GM19324 (cell line): ENCODE results near the gene SLIT2.

Experiments
- ATAC-seq: cut with Tn5 transposase; IDR thresholded peaks from one replicate; pipeline ENCODE4 v1.9.1; 2021; ENCODE audit warnings: mild to moderate bottlenecking, moderate library complexity; ENCODE audit not compliant: unreplicated experiment, low FRiP score

SLIT2 gene

GRCh38 chr4:20264688-20265087 lies 13.0 kb downstream of the SLIT2 start:
- no peak for ATAC-seq

- no peak for ATAC-seq
Measured at GRCh38 chr4:20265726-20266125, 14.0 kb downstream of the SLIT2 start.

- no peak for ATAC-seq
Measured at GRCh38 chr4:20266215-20267082, 14.7 kb downstream of the SLIT2 start.

- no peak for ATAC-seq
Measured at GRCh38 chr4:20268028-20268427, 16.3 kb downstream of the SLIT2 start.

GRCh38 chr4:20269320-20269719 lies 17.6 kb downstream of the SLIT2 start:
- no peak for ATAC-seq

GRCh38 chr4:20271950-20272349 lies 20.2 kb downstream of the SLIT2 start:
- no peak for ATAC-seq

- no peak for ATAC-seq
Measured at GRCh38 chr4:20272411-20272872, 20.7 kb downstream of the SLIT2 start.

- ATAC-seq = no peak
Measured at GRCh38 chr4:20273793-20274192, 22.1 kb downstream of the SLIT2 start.

GRCh38 chr4:20276848-20277247 lies 25.1 kb downstream of the SLIT2 start:
- no peak for ATAC-seq

- no peak for ATAC-seq
Measured at GRCh38 chr4:20278195-20278594, 26.5 kb downstream of the SLIT2 start.

GRCh38 chr4:20279381-20279780 lies 27.7 kb downstream of the SLIT2 start:
- ATAC-seq = no peak

GRCh38 chr4:20281453-20281852 lies 29.7 kb downstream of the SLIT2 start:
- ATAC-seq = no peak

GRCh38 chr4:20283039-20283438 lies 31.3 kb downstream of the SLIT2 start:
- no peak for ATAC-seq

GRCh38 chr4:20284990-20285389 lies 33.3 kb downstream of the SLIT2 start:
- ATAC-seq = no peak

GRCh38 chr4:20287246-20287645 lies 35.5 kb downstream of the SLIT2 start:
- ATAC-seq = no peak

GRCh38 chr4:20288047-20288650 lies 36.4 kb downstream of the SLIT2 start:
- no peak for ATAC-seq

- no peak for ATAC-seq
Measured at GRCh38 chr4:20288846-20289512, 37.3 kb downstream of the SLIT2 start.

- ATAC-seq = no peak
Measured at GRCh38 chr4:20289782-20290181, 38.1 kb downstream of the SLIT2 start.

- ATAC-seq = no peak
Measured at GRCh38 chr4:20292739-20293138, 41.0 kb downstream of the SLIT2 start.

- no peak for ATAC-seq
Measured at GRCh38 chr4:20297261-20297660, 45.6 kb downstream of the SLIT2 start.

GRCh38 chr4:20297783-20298182 lies 46.1 kb downstream of the SLIT2 start:
- ATAC-seq = no peak
